ENCODE results near the gene C5orf63. TPM values are rescaled to one million over a fixed set of nuclear protein-coding genes. Genes with fewer than 3 reads are reported as not detected.

C5orf63 gene
- total RNA-seq, 1 donor from 2014 or later = 5.1 TPM

DNA sequence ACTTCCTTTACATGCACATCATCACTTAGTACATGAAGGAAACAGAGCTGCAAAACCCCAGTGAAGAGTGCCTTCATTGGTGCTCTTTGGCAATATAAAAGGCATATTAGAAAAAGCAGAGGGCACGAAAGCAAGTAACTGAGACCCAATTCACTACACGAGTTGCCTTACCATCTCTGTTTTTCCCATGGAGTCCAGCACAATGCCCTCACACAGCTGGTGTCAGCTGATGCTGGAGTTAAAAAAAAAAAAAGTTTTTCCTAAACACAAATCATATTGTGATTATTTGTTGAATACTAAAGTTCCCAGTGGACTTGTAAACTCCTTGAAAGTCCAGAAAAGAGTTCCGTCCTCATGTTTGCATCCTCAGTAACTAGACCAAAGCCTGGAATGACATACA, 68.6 kb downstream of the C5orf63 start:
- H3K36me3 Mint-ChIP-seq = no peaks in the 10 kb centered on the region
- DNase-seq (ENCODE audit: extremely low spot score, unreplicated experiment) = no peak
- no peak overlapping the region for H3K4me3 Mint-ChIP-seq
- no peak overlapping the region for H3K27ac Mint-ChIP-seq
- H3K27me3 Mint-ChIP-seq = no peaks in the 10 kb centered on the region
- peaks cover 11% of the 10 kb centered on the region for H3K9me3 Mint-ChIP-seq
- TF ChIP-seq, protein P1, sequence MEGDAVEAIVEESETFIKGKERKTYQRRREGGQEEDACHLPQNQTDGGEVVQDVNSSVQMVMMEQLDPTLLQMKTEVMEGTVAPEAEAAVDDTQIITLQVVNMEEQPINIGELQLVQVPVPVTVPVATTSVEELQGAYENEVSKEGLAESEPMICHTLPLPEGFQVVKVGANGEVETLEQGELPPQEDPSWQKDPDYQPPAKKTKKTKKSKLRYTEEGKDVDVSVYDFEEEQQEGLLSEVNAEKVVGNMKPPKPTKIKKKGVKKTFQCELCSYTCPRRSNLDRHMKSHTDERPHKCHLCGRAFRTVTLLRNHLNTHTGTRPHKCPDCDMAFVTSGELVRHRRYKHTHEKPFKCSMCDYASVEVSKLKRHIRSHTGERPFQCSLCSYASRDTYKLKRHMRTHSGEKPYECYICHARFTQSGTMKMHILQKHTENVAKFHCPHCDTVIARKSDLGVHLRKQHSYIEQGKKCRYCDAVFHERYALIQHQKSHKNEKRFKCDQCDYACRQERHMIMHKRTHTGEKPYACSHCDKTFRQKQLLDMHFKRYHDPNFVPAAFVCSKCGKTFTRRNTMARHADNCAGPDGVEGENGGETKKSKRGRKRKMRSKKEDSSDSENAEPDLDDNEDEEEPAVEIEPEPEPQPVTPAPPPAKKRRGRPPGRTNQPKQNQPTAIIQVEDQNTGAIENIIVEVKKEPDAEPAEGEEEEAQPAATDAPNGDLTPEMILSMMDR (conservative IDR thresholded peaks at IDR 0.05) = no peak
- peaks cover 12% of the 10 kb centered on the region for H3K4me1 Mint-ChIP-seq (ENCODE audit: unreplicated experiment)

DNA sequence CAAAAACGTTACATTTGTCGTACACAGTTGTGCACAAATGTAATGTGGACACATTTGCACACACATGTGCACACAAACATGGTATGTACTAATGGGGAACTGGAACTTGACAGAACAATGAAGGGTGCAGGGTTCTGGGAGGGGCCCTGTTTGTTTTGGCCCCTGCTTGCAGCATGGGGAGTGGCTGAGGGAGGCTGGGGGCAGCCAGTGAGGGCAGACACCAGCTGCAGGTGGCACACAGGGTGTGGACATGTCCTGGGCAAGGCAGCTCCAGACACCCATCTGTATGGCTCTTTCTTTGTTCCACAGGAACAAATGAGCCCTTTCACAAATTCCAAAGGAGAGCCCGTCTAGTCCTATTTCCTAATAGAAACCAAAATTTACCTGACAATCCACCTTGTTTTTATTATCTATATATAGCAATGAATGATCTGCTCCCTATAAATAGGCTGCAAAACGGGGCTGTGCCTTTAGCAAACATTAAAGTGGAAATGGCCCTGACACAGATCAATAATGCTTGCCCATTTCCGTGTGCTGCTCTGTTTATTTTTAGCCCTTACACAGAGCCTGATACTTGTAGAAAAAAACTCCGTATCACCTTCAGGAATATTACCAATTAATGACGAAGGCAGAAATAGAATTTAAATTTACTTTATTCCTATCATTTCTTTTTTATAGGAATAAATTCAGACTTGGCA, 69.4 kb downstream of the C5orf63 start:
- Mint-ChIP-seq H3K9me3 (peaks cover 11% of the 10 kb centered on the region), H3K27ac (peak overlapping the region; percentile 18), H3K4me1 (ENCODE audit: unreplicated experiment) (peaks cover 12% of the 10 kb centered on the region), H3K27me3 (no peaks in the 10 kb centered on the region), H3K36me3 (no peaks in the 10 kb centered on the region), H3K4me3 (no peak overlapping the region)
- DNase-seq (ENCODE audit: extremely low spot score, unreplicated experiment) = no peak
- TF ChIP-seq, protein P1 (conservative IDR thresholded peaks at IDR 0.05) = no peak

DNA sequence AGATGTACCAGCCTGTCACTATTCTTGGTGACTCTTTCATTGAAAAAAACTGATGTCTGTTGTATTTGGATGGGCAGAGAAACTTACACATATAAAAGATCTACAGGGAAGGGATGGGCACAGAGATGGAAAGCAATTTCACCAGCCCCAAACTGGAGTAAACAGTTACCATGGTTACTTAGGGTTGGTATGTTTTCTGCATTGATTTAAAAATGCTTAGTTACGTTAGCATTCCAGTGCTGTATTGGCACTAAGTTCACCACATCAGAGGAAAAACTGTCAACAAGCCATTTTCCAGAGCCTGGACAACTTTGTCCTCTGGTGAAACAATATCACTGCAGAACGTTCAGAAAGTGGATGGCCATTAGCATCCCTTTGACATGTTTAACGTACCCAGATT, 70.9 kb downstream of the C5orf63 start:
- H3K9me3 Mint-ChIP-seq = peaks cover 11% of the 10 kb centered on the region
- H3K36me3 Mint-ChIP-seq = no peaks in the 10 kb centered on the region
- TF ChIP-seq, protein P1 (conservative IDR thresholded peaks at IDR 0.05) = no peak
- H3K4me1 Mint-ChIP-seq (ENCODE audit: unreplicated experiment) = peaks cover 12% of the 10 kb centered on the region
- no peaks in the 10 kb centered on the region for H3K27me3 Mint-ChIP-seq
- H3K27ac Mint-ChIP-seq = no peak overlapping the region
- no peak overlapping the region for H3K4me3 Mint-ChIP-seq
- DNase-seq (ENCODE audit: extremely low spot score, unreplicated experiment) = no peak

DNA sequence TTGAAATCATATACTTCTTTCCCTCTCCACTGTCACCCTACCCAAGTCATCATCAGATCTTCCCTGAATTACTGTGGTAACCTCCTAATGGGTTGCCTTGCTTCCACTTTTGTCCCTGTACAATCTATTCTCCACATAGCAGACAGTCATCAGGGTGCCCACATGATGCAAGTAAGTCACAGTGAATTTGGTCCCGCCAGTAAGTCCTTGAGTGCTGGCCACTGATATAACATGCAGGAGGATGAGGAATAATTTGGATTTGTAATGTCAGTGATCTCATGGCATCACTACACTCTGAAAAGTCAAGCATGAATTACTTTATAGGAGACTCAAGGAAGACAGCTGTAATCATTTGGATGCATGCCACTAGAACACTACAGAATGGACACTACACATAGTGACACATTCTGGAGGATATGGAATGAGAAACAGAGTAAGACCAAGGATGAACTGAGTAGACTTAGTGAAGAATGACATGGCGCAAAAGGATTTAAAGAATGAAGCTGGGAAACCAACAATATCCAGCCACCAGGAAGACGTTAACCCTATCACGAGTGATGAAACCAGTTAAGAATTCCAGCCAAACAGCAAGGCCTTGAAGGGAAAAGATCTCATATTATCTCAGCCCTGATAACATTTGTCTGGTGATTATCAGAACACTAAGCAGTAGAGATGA, 71.5 kb downstream of the C5orf63 start:
- no peak overlapping the region for H3K4me3 Mint-ChIP-seq

More for the DNA sequence above, 71.5 kb downstream of the C5orf63 start:
- H3K27ac Mint-ChIP-seq = no peak overlapping the region
- TF ChIP-seq, protein P1 (conservative IDR thresholded peaks at IDR 0.05) = no peak
- DNase-seq (ENCODE audit: extremely low spot score, unreplicated experiment) = no peak
- no peaks in the 10 kb centered on the region for H3K36me3 Mint-ChIP-seq
- H3K27me3 Mint-ChIP-seq = no peaks in the 10 kb centered on the region
- H3K9me3 Mint-ChIP-seq = peaks cover 11% of the 10 kb centered on the region
- H3K4me1 Mint-ChIP-seq (ENCODE audit: unreplicated experiment) = peaks cover 12% of the 10 kb centered on the region

Other genes with a start within 250 kb of the C5orf63 start
- gene MARCHF3, start 42.9 kb downstream of the C5orf63 start, total RNA-seq (ENCODE audit: low replicate concordance) = 4.9 and 5.9 TPM in 2 replicates
- gene MEGF10, start 217.3 kb upstream of the C5orf63 start, total RNA-seq (ENCODE audit: low replicate concordance) = 1.2 and 13.3 TPM in 2 replicates

Data from type B pancreatic cell (in vitro differentiated cells).